ENCODE results near the gene CLEC4A.
"Not testable (repeated sequence)": the region's sequence is repeated elsewhere in the genome, so short reads cannot be mapped to it uniquely, and the experiment has no call there.

The CLEC4A gene

DNA sequence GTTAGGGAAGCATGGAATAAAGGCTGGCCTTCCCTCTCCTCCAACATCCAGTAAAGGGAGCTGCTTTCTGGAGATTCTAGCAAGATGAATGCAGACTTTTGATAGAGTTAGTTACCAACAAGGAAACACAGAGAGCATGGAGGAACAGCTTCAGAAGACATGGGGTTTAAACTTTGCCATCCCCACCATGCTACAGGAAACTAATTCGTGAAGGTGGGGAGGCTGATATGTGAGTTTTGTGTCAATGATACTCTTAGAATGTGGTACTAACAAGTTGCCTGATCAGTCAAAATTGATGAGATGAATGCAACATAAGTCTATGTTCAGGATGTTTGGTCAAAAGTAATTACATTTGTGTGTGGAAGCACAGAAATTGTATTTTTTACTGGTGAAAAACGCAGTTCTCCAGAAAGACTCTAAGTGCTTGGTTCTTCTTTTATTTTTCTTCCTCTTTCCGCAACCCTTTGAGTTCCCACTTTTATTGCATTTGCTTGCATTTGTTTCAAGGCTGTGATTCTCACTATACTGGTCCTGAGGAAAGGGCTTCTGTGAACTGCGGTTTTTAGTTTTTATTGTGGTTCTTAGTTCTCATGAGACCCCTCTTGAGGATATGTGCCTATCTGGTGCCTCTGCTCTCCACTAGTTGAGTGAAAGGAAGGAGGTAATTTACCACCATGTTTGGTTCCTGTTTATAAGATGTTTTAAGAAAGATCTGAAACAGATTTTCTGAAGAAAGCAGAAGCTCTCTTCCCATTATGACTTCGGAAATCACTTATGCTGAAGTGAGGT, at the start of gene CLEC4A:
CLEC4A (plus strand) TSS at position 494 of the 789 bp plus-strand sequence; CDS start at position 756, 262 bp downstream.
- DNase-seq (ENCODE audit: low spot score), result no peak

DNA sequence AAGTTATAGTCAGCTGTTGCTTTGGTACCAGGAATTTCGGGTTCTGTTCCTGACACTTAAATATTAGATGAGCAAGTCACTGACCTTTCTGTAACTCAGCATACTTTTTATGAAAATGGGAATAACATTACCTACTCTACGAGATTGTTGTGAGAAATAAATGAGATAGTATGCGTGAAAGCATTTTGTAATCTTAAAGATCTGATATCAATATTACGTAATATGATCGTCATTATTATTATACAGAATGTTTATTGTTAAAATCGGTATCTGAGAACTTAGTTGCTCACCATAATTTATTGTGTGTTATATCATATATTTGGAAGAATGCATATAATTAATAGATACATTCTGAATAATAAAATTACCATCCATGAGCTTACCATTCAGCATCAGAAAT, 47.5 kb upstream of the CLEC4A start:
- DNase-seq (ENCODE audit: low spot score), result no peak

DNA sequence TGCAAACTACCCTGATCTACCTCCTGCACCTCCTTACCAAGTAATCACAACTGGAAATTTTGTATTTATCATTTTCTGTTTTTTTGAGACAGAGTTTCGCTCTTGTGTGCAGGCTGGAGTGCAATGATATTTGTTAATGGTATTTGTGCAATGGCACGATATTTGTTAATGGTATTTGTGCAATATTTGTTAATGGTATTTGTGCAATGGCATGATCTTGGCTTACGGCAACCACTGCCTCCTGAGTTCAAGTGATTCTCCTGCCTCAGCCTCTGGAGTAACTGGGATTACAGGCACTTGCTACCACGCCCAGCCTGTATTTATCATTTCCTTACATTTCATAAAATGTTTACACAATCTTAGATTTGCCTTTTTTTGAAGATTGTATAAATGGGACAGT, 47.1 kb upstream of the CLEC4A start:
- no peak for DNase-seq (ENCODE audit: low spot score)

DNA sequence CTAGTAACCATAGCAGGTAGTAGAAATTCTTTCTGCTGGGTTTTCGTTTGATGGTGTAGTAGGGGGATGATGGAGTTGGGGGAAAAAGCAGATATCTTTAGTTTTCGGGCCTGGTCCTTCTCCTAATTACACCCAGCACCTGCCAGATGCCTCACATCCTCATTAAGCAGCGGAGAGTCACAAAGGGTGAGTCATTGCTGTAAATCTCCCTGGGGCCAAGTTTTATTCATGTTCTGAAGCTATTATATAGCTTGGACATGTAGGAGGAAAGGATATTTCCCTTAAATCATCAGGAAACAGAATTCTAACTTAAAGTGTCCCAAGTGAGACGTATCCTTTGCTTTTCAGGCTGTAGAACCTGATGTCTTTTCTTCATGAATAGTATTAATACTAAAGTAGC, 46.2 kb upstream of the CLEC4A start:
- no peak for DNase-seq (ENCODE audit: low spot score)

DNA sequence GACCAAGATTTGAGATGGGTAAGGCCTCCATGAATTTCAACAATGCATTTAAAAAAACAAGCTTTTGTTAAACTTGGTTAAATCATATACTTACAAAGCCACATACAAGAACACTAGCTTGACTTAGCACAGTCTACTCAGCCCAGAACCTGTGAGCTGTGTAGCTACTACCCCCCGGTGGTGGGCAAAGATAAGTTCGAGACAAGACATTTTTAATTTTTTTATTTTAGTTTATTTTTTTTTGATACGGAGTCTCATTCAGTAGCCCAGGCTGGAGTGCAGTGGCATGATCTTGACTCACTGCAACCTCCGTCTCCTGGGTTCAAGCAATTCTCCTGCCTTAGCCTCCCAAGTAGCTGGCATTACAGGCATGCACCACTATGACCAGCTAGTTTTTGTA, 45.0 kb upstream of the CLEC4A start:
- no peak for DNase-seq (ENCODE audit: low spot score)

DNA sequence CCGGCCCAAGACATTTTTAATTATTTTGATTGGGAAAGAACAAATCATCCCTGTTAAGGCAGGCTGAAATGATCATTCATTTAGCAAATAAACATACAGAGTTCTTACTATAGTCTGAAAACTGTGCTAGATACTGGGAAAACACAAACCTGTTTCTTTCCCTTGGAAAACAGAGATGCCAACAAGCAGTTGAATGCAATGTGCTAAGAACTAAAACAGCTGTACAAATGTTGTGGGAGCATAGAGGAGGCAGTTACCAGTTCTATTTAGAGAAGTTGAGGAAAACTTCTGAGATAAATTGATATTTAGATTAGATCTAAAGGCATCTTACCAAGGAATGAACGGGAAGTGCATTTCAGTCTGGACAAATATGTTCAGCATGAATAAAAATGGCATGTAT, 44.5 kb upstream of the CLEC4A start:
- DNase-seq (ENCODE audit: low spot score), result no peak

DNA sequence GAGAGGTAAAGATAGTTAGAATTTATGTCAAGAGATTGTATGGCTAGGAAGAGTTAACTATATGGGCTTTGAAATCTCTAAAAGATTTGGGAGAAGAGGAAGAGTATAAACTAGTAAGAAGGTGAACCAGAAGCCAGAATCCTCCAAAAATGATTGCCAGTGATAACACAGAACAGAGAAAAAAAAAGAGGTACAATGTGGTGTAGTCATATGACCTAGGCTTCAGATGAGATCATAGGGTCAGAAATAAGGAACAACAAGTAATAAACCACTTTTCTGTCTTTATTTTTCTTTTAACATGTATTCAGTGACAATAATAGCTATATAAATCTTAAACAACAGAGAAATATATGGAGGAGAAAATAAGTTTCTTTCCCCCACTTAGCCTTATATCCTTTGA, 43.3 kb upstream of the CLEC4A start:
- no peak for DNase-seq (ENCODE audit: low spot score)

DNA sequence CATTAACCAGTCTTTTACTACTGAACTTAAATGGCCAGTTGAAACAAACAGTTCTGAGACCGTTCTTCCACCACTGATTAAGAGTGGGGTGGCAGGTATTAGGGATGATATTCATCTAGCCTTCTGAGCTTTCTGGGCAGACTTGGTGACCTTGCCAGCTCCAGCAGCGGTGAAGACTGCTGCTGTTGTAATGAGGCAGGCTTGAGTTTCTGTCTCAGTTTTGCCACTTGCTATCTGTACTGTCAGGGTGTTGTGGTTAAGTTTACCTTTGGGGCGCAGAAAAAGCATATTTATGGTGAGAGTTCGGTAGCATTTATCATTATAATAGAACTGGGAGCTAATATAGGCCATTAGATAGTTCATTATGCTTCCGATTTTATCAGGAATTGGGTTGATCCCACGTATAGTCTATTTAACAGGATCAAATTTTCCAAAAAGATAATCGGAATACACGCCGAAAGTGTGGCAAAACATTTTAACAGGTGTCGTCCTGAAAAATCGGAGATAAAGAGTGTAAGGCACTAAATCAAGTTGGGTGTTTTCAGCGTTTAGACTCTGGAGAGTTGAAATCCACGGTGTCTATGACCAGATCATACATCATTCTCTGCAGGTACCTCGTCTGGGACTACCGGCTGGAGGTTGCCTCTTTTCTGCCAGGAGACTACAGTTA, 42.0 kb upstream of the CLEC4A start:
- DNase-seq (ENCODE audit: low spot score), result no peak

DNA sequence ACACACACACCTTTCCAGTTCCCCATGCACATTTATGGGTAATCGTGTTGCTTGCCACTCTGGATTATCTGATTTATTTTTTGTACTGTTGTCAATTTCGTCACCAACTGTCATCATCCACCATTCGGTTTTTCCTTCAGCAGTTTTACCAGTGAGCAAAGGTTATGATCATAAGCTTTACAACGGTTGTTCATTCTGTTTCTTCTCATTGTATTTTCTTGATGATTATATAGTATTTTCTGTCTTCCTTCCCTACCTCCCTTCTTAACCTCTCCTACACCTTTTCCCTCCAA, 40.7 kb upstream of the CLEC4A start:
- no peak for DNase-seq (ENCODE audit: low spot score)

DNA sequence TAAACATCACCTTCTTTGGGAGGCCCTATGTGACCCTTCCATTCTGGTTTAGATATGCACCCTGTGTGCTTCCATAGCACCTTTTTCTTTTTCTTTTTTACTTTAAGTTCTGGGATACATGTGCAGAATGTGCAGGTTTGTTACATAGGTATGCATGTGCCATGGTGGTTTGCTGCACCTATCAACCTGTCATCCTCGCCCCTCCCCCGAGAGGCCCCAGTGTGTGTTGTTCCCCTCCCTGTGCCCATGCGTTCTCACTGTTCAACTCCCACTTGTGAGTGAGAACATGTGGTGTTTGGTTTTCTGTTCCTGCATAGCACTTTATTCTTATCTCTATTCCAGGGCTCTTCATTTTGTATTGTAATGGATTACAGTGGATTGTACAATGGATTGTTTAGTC, 39.1 kb upstream of the CLEC4A start:
- DNase-seq (ENCODE audit: low spot score), result not testable (repeated sequence)

DNA sequence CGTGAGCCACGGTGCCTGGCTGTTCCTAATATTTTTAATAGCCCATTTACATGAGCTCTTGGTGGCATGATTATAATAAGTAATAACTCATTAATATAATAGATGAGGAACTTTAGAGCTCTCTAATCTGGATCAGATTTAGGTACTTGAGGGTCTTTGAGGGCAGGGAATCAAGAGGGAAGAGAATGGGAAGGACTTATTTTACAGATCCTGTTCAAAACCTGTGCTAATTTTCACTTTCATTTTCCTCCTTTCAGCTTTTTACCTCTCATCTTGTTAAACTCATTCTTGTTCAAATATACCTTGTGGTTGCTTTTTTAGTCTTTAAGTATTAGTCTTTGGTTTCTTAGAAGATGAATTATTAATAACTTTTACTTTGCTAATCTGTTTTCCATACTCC, 35.8 kb upstream of the CLEC4A start:
- DNase-seq (ENCODE audit: low spot score), result no peak

DNA sequence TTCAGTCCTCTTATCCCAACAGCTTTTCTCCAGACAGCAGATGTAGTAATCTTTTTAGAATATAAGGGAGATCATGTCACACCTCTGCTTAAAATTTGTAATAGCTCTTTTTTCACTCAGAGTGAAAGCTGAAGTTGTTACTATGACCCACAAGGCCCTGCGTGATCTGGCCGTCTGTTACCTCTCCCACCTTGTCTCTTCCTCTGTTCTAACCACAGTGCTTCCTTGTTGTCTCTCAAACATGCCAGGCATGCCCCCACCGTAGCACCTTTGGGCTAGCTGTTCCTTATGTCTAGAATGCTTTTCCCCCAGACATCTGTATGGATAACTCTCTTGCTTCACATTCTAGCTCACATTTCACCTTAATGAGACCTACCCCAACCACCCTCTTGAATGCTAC, 34.8 kb upstream of the CLEC4A start:
- DNase-seq (ENCODE audit: low spot score), result no peak

DNA sequence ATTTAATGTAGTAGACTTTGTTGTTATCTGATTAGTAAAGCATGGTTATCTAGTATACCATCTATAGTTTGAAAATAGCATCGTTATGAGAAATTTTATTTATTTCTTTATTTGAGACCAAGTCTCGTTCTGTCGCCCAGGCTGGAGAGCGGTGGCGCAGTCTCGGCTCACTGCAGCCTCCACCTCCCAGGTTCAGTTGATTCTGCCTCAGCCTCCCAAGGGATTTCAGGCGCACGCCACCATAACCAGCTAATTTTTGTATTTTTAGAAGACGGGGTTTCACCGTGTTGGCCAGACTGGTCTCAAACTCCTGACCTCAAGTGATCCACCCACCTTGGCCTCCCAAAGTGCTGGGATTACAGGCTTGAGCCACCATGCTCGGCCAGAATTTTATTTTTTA, 34.1 kb upstream of the CLEC4A start:
- DNase-seq (ENCODE audit: low spot score), result not testable (repeated sequence)

DNA sequence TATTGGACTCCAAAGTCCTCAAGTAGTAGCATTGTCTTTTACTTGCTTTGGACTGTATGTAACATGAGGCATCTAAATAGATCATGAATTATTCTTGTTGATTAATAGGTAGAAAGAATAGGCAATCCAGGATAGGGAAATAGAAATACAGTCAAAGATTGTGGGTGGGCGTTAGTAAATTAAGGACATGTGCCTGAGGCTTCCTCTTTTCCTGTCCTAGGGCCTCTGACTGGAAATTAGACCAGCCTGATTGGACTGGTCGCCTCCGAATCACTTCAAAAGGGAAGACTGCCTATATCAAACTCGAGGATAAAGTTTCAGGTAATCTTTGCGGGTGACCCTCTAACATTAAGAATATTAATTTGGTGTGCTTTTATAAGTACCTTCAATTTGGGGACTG, 33.7 kb upstream of the CLEC4A start:
- DNase-seq (ENCODE audit: low spot score), result no peak

DNA sequence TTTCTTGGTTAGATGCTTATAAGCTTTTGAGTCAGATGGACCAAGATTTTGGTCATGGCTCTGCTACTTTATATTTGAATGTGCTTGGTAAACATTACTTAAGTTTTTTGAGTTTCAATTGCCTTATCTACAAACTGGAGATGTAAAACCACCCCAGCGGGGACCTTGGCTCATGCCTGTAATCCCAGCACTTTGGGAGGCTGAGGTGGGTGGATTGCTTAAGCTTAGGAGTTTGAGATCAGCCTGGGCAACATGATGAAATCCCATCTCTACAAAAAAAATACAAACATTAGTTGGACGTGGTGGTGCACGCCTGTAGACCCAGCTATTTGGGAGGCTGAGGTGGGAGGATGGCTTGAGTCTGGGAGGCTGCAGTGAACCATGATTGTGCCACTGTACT, 30.1 kb upstream of the CLEC4A start:
- no peak for DNase-seq (ENCODE audit: low spot score)

DNA sequence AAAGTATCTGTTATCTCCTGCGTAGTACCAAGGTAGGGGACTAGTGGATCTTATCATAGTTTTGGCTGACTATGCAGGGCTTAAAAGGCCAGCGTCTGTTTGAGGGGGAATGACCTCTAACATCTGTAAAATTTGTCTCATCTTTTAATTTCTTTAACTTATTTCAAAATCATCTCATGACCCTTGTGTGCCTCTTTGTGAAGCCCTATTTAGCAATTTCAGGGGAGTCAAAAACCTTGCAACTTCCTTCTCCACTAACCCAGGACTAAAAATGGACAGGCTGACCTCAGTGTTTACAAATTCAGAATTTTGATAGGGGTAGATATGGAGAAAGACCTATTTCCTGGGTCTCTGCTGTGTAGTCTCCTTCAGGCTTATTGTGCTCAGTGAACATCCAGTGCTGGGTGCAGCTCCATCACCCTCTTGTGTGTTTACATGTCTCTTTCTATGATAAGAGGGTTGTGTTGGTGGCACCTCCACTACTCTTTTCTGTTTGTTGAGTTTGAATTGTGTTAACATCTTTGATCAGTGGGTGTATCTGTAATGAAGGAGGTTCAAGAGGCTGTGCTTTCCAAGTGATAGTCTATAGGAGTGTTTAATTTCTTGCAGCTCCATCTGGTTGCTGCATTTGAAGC, 27.0 kb upstream of the CLEC4A start:
- no peak for DNase-seq (ENCODE audit: low spot score)

DNA sequence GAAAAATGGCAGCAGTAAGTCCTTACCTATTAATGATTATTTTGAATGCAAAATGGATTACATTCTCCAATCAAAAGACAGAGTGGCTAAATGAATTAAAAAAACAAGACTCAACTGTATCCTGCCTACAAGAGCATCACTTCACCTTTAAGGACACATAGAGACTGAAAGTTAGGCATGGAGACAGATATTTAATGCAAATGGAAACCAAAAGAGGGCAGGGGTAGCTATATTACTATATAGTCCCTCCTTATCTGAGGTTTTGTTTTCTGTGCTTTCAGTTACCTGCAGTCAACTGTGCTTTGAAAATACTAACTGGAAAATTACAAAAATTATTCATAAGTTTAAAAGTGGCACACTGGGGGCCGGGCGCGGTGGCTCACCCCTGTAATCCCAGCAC, 24.2 kb upstream of the CLEC4A start:
- DNase-seq (ENCODE audit: low spot score), result no peak

DNA sequence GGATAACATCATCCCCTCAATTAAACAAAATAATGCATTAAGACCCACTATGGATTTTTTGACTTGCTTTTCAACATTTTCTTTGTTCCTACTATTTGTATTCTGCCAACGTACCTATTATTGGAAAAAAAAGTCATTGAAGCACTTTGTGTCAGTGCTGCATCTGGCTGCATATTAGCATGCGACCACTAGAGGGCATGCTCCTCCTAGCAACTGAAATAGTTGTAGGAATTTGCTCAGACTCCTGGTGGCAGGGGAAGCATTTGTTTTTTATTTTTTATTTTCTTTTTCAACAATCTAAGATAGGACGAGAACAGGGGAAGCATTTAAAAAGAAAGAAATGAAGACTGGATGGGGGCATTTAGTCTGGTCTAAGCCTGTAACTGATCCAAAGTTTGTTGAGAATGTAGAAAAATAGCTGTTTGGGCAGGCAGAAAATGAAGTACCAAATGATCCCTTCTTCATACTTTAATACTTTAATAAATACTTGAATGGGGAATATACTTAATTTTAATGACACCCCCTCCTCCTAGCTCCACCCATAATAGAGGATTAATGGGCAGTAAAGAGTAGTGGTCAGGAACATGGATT, 14.5 kb upstream of the CLEC4A start:
- DNase-seq (ENCODE audit: low spot score), result peak; percentile 73

DNA sequence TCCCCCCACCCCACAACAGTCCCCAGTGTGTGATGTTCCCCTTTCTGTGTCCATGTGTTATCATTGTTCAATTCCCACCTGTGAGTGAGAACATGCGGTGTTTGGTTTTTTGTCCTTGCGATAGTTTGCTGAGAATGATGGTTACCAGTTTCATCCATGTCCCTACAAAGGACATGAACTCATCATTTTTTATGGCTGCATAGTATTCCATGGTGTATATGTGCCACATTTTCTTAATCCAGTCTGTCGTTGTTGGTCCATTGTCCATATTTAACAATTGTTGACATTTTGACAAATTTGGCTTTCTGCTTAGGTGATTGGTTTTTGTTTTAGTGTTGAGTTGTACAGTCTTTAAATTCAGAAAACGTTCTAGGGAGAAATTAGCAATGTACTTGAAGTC, 10.3 kb upstream of the CLEC4A start:
- not testable (repeated sequence) for DNase-seq (ENCODE audit: low spot score)

DNA sequence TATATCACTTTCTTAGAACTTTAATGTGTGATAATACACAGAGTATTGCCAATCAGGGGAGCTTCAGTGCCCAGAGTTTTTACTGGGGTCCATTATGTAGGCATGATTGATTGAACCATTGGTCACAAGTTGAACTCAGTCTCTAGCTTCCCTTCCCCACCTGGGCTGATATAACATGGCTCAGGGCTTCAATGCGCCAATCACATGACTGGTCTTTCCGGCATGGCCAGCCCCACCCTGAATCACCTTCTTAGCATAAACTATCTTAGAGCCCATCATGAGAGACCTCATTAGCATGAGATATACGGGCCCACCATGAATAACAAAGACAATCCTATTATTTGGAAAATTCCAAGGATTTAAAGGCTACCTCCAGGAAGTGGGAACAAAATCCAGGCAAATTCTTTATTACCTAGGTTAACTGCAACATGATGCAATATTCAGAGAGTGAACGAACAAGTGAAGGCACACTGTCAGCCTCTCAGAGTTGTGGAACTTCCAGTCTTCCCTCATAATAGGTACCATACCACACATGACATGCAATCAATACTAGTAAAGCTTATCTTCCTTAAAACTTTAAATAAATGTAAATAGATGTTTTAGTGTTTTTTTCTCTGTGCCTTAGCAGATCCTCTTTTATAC, 3.2 kb upstream of the CLEC4A start:
- DNase-seq (ENCODE audit: low spot score), result no peak

DNA sequence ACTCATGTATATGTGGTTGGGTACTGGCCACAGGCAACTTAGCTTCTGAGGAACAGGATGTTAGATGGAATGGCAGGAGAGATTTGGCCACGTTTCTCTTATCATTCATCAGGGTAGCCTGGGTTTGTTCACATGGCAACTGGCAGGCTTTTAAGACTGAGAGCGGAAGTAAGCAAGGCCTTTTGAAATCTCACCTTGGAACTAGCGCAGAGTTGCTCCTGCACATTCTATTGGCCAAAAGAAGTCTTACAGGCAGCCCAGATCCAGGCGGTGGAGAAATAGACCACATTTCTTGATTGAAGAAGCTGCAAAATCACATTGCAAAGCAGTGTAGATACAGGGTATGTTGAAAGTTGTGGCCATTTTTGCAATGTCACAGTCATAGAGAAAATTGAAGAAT, 3.7 kb downstream of the CLEC4A start:
- DNase-seq (ENCODE audit: low spot score), result no peak

DNA sequence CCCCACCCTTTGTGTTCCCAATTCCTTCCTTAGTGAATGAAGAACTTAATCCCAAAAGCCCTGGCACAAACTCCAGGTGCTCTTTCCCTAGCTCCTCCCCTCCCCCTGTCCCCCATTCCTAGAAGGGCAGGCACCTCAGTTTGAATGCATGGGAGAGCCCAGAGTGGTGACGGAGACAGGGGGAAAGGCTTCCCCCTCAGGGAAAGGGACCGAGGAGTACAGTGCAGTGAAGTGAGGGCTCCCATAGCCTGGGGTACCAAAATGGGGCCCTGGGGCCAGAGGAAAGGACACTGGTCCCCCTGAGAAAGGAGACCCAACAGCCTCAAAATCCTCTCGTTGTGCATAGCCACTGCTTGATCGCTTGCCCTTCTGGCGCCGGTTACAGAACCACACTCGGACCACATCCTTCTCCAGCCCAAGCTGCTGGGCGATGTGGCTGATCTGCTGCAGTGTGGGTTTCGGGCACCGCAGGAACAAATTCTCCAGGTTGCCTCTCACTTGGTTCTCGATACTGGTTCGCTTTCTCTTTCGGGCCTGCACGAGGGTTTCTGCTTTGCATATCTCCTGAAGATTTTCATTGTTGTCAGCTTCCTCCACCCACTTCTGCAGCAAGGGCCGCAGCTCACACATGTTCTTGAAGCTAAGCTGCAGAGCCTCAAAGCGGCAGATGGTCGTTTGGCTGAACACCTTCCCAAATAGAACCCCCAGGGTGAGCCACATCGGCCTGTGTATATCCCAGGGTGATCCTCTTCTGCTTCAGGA, 10.4 kb downstream of the CLEC4A start:
- not testable (repeated sequence) for DNase-seq (ENCODE audit: low spot score)

Data from left forelimb (tissue), 1 donor.